ENCODE data around the gene HTATIP2. TPM values are rescaled to one million over a fixed set of nuclear protein-coding genes. Genes with fewer than 3 reads are reported as not detected.

The HTATIP2 gene
- total and polyA plus RNA-seq, 4 donors = 9.3 to 69.3 (median 39.6) TPM

DNA sequence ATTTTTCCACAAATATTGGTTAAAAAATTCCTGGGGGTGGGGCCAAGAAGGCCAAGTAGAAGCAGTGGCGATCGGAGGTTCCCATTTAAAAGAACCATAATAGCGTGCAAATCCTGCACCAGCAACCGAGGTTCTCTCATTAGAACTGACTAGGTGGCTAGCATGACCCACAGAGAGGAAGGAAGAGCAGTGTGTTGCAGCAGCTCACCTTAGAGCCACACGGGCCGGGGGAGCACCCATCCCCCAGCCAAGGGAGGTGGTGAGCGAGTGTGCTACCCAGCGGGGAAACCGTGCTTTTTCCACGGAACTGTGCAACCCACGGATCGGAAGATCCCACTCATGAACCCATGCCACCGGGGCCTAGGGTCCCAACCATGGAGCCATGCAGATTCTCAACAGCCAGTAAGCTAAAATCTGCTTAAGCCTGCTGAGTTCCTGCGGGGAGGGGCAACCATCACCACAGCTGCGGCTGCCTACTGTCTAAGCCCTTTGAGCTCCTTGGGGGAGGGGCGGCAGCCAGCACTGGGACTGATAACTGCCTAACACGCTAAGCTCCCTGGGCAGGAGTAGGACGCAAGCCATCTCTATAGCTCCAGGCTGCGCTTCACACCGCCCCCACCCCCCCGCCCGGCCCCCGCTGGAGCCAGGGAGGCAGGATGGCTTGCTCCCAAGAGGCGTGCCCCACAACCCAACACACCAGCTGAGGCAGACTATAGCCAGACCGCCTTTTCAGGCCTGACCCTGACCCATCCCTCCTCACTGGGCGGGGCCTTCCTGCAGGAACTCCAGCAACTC is 21.0 kb upstream of the HTATIP2 start:
- H3K9me3 ChIP-seq (ENCODE audit: control insufficient read depth in 4 of 4, insufficient read depth in 3 of 4, low read length in 3 of 4) = no peaks in the 10 kb centered on the region
- no peak overlapping the region for H3K27ac ChIP-seq (ENCODE audit: low read depth in 1 of 2, low read length in 1 of 2)
- no peaks in the 10 kb centered on the region for H3K36me3 ChIP-seq (ENCODE audit: control insufficient read depth in 4 of 4, insufficient read depth in 4 of 4, low read length in 4 of 4)
- H3K9ac ChIP-seq (ENCODE audit: insufficient read depth in 1 of 2, low read length in 2 of 2) = no peak overlapping the region
- peaks cover 0 to 1% (median 0%) of the 10 kb centered on the region in 5 donors for H3K4me1 ChIP-seq (ENCODE audit: control insufficient read depth in 5 of 5, insufficient read depth in 5 of 5, low read length in 5 of 5)
- DNase-seq = peak in 1 of 3 donors; percentile 9
- TF ChIP-seq, protein P1, sequence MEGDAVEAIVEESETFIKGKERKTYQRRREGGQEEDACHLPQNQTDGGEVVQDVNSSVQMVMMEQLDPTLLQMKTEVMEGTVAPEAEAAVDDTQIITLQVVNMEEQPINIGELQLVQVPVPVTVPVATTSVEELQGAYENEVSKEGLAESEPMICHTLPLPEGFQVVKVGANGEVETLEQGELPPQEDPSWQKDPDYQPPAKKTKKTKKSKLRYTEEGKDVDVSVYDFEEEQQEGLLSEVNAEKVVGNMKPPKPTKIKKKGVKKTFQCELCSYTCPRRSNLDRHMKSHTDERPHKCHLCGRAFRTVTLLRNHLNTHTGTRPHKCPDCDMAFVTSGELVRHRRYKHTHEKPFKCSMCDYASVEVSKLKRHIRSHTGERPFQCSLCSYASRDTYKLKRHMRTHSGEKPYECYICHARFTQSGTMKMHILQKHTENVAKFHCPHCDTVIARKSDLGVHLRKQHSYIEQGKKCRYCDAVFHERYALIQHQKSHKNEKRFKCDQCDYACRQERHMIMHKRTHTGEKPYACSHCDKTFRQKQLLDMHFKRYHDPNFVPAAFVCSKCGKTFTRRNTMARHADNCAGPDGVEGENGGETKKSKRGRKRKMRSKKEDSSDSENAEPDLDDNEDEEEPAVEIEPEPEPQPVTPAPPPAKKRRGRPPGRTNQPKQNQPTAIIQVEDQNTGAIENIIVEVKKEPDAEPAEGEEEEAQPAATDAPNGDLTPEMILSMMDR (IDR thresholded peaks at IDR 0.05; ENCODE audit: control extremely low read depth, extremely low read depth) = no peak
- H3K27me3 ChIP-seq (ENCODE audit: control insufficient read depth in 3 of 3, insufficient read depth in 3 of 3, low read length in 2 of 3) = peaks cover 0 to 7% (median 4%) of the 10 kb centered on the region in 3 donors
- no peak for ATAC-seq (ENCODE audit: insufficient read depth, low FRiP score)
- WGBS, 2 donors = 30 to 35% methylated on average over 26 of the region's 26 CpGs
- no peak overlapping the region for H3K4me3 ChIP-seq

DNA sequence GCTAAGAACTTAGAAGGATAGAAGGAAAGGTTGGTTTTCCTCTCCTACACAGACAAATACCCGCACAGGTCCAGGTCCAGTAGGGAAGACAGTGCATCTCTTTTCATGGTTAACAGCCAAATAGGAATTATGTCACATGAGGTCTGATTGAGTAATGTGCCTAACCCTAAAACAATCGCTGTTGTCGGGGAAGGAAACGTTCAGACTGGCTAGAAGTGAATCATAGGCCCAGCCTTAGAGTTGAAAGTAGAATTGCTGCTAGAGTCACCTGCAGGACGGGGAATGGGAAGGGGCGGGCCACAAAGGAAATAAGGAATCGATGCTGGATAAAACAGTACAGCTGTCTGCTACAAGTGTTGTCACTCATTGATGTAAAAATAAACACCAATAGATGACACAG is 12.4 kb upstream of the HTATIP2 start:
- ATAC-seq (ENCODE audit: insufficient read depth, low FRiP score) = no peak
- H3K4me3 ChIP-seq = no peak overlapping the region
- H3K9me3 ChIP-seq (ENCODE audit: control insufficient read depth in 4 of 4, insufficient read depth in 3 of 4, low read length in 3 of 4) = no peaks in the 10 kb centered on the region
- no peak for DNase-seq
- 59 to 61% methylated on average over 7 of the region's 7 CpGs for WGBS, 2 donors
- H3K27me3 ChIP-seq (ENCODE audit: control insufficient read depth in 3 of 3, insufficient read depth in 3 of 3, low read length in 2 of 3) = no peaks in the 10 kb centered on the region
- H3K36me3 ChIP-seq (ENCODE audit: control insufficient read depth in 4 of 4, insufficient read depth in 4 of 4, low read length in 4 of 4) = no peaks in the 10 kb centered on the region
- H3K27ac ChIP-seq (ENCODE audit: low read depth in 1 of 2, low read length in 1 of 2) = no peak overlapping the region
- H3K4me1 ChIP-seq (ENCODE audit: control insufficient read depth in 5 of 5, insufficient read depth in 5 of 5, low read length in 5 of 5) = no peaks in the 10 kb centered on the region
- H3K9ac ChIP-seq (ENCODE audit: insufficient read depth in 1 of 2, low read length in 2 of 2) = no peak overlapping the region
- TF ChIP-seq, protein P1 (IDR thresholded peaks at IDR 0.05; ENCODE audit: control extremely low read depth, extremely low read depth) = no peak

DNA sequence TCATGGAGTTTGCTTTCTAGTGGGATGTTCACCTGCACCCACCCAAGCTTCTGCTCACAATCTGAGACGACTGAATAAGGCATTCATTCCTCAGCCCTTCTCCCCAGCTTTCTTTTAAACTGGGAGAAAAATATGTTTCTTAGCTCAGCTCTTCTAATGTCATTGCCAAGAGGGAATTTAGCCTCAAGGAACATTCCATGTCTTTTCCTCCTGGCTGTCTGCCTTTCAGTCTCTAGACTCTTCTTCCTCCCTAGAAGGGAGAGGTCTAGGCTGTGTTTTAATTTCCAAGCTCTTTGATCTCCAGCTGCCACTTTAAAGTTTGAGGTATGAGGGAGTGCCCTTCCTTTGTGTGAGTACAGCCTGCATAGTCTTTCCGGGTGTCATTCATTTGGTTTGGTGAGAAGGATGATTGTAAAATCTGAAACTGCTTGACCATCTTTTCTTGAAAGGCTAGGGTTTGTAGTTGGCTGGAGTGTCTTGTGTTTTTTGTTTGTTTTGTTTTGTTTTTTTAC is 11.7 kb upstream of the HTATIP2 start:
- DNase-seq = no peak
- H3K9ac ChIP-seq (ENCODE audit: insufficient read depth in 1 of 2, low read length in 2 of 2) = no peak overlapping the region
- H3K4me3 ChIP-seq = no peak overlapping the region
- TF ChIP-seq, protein P1 (IDR thresholded peaks at IDR 0.05; ENCODE audit: control extremely low read depth, extremely low read depth) = no peak
- no peaks in the 10 kb centered on the region for H3K9me3 ChIP-seq (ENCODE audit: control insufficient read depth in 4 of 4, insufficient read depth in 3 of 4, low read length in 3 of 4)
- 55 to 83% methylated on average over 2 of the region's 2 CpGs for WGBS, 2 donors
- ATAC-seq (ENCODE audit: insufficient read depth, low FRiP score) = no peak
- no peaks in the 10 kb centered on the region for H3K36me3 ChIP-seq (ENCODE audit: control insufficient read depth in 4 of 4, insufficient read depth in 4 of 4, low read length in 4 of 4)
- no peaks in the 10 kb centered on the region for H3K4me1 ChIP-seq (ENCODE audit: control insufficient read depth in 5 of 5, insufficient read depth in 5 of 5, low read length in 5 of 5)
- peaks cover 0 to 4% (median 0%) of the 10 kb centered on the region in 3 donors for H3K27me3 ChIP-seq (ENCODE audit: control insufficient read depth in 3 of 3, insufficient read depth in 3 of 3, low read length in 2 of 3)
- H3K27ac ChIP-seq (ENCODE audit: low read depth in 1 of 2, low read length in 1 of 2) = no peak overlapping the region

Measured in lung (tissue), 12 donors.